Adrenal gland (tissue), 5 donors: ENCODE results near the gene FARS2.

Experiments
- CTCF ChIP-seq, 6 experiments: fragments of 450-650 bp in 4 of 6; fragments of 200-600 bp in 2 of 6; sonication (generic) in 1 of 6; IDR thresholded peaks; 1 replicate in 5 of 6; 2 replicates in 1 of 6; pipeline versions ENCODE4 v1.5.1 to v1.8.0; 2016 to 2021; ENCODE audit warnings: antibody characterized with exemption in 6 of 6, mild to moderate bottlenecking in 2 of 6, moderate library complexity in 1 of 6
- POLR2A ChIP-seq, 2 donors: fragments of 450-650 bp; IDR thresholded peaks; one replicate each; pipeline ENCODE4 v1.6.1; 2017; ENCODE audit warnings: antibody characterized with exemption in 2 of 2, mild to moderate bottlenecking in 2 of 2, moderate library complexity in 1 of 2
- donor health status: DM: no; HTN: no; CAD: no.

- TF ChIP-seq POLR2A (IDR thresholded peaks at IDR 0.05), result no peak
- no peak for TF ChIP-seq CTCF (IDR thresholded peaks at IDR 0.05)
Measured at GRCh38 chr6:5285081-5285480, 23.8 kb downstream of the FARS2 start.
